GM12878 (cell line): ENCODE measurements around the gene ENPP7. TPM values are rescaled to one million over a fixed set of nuclear protein-coding genes. Genes with fewer than 3 reads are reported as not detected.

Experiments
- ATAC-seq: fragments of 200-7000 bp; cut with Tn5 transposase; 3 replicates; pipeline ENCODE4 v1.9.1; 2020; ENCODE audit warnings: mild to moderate bottlenecking, moderate library complexity
- BruUV-seq: library from RNA; stranded (reverse); fragments of 400-500 nt; replicated peaks from 2 replicates; lab custom pipeline; 2021; lab: Mats Ljungman, UMichigan
- CTCF ChIA-PET: fragments of 300-600 bp; sonication (Branson Sonifier 250); formaldehyde crosslinking; extraction: SDS; loops from one replicate; lab custom pipeline; 2021; ENCODE audit warnings: inconsistent platforms; lab: Yijun Ruan, JAX
- POLR2A ChIA-PET: fragments of 350-600 bp; formaldehyde crosslinking; extraction: SDS; loops from one replicate; lab custom pipeline; 2021; ENCODE audit warnings: inconsistent platforms; lab: Charles Lee
- RAD21 ChIA-PET: fragments of 300-600 bp; sonication (Branson Sonifier 250); formaldehyde crosslinking; loops from one replicate; lab custom pipeline; 2023; ENCODE audit warnings: antibody characterized with exemption; ENCODE audit not compliant: unreplicated experiment; lab: Charles Lee
- SMC1A ChIA-PET: fragments of 300-600 bp; sonication (Branson Sonifier 250); formaldehyde crosslinking; loops from one replicate; lab custom pipeline; 2023; ENCODE audit not compliant: unreplicated experiment, uncharacterized antibody; lab: Charles Lee
- DNase-seq: peaks from one replicate; pipeline ENCODE4 v3.0.0-alpha.2; 2011; ENCODE audit warnings: low read depth, low spot score
- FAIRE-seq: peaks from 3 replicates; lab custom pipeline; 2011; peaks lifted over from hg19 to GRCh38; lab: Jason Lieb, UNC
- H2AFZ ChIP-seq: 2 replicates; pipeline ENCODE4 v1.6.0; 2011; ENCODE audit warnings: low read depth, low read length, control low read depth; ENCODE audit not compliant: control insufficient read depth
- H3K27ac ChIP-seq: 2 replicates; pipeline ENCODE4 v1.5.1; 2011; ENCODE audit warnings: control low read depth; ENCODE audit not compliant: control insufficient read depth, insufficient read depth
- H3K27me3 ChIP-seq, 2 experiments: replicated peaks in 1 of 2; 2 replicates each; pipeline versions ENCODE4 v1.6.0 to v1.6.1; 2011; ENCODE audit warnings: low read length in 1 of 2; ENCODE audit not compliant: control insufficient read depth in 2 of 2, insufficient read depth in 2 of 2
- H3K36me3 ChIP-seq, 2 experiments: 2 replicates each; pipeline ENCODE4 v1.5.1; 2011; ENCODE audit warnings: low read length in 1 of 2; ENCODE audit not compliant: control insufficient read depth in 2 of 2, insufficient read depth in 2 of 2
- H3K4me1 ChIP-seq: 2 replicates; pipeline ENCODE4 v1.6.1; 2011; ENCODE audit warnings: mild to moderate bottlenecking, low read length, moderate library complexity, mixed read lengths; ENCODE audit not compliant: control insufficient read depth, insufficient read depth
- H3K4me2 ChIP-seq: 2 replicates; pipeline ENCODE4 v1.6.0; 2011; ENCODE audit warnings: control low read depth; ENCODE audit not compliant: control insufficient read depth, insufficient read depth
- H3K4me3 ChIP-seq: fragments of 200-600 bp; sonication (generic); 2 replicates; pipeline ENCODE4 v1.5.1; 2016
- H3K79me2 ChIP-seq: 2 replicates; pipeline ENCODE4 v1.6.0; 2011; ENCODE audit warnings: low read length; ENCODE audit not compliant: control insufficient read depth, insufficient read depth
- H3K9ac ChIP-seq: 2 replicates; pipeline ENCODE4 v1.8.0; 2011; ENCODE audit warnings: low read length, control low read depth, mixed read lengths; ENCODE audit not compliant: control insufficient read depth, insufficient read depth
- H3K9me3 ChIP-seq: replicated peaks from 3 replicates; pipeline ENCODE4 v1.5.1; 2011; ENCODE audit warnings: mild to moderate bottlenecking, low read length; ENCODE audit not compliant: control insufficient read depth, insufficient read depth
- H4K20me1 ChIP-seq: 2 replicates; pipeline ENCODE4 v1.6.0; 2011; ENCODE audit not compliant: control insufficient read depth, insufficient read depth
- ATF7 ChIP-seq: fragments of 450-650 bp; IDR thresholded peaks from 2 replicates; pipeline ENCODE4 v1.6.1; 2016; ENCODE audit warnings: low read depth, mild to moderate bottlenecking
- BRCA1 ChIP-seq: IDR thresholded peaks from 2 replicates; pipeline ENCODE4 v1.6.1; 2011; ENCODE audit warnings: low read depth, low read length, improper control_type of control experiment
- CBX5 ChIP-seq: sonication (generic); IDR thresholded peaks from 2 replicates; pipeline ENCODE4 v1.6.1; 2016; ENCODE audit warnings: low read depth, moderate library complexity, mild to moderate bottlenecking, inconsistent platforms
- CEBPB ChIP-seq, 2 experiments: fragments of 150-350 bp in 1 of 2; IDR thresholded peaks; 2 replicates each; pipeline ENCODE4 v1.6.1; 2012 to 2014; ENCODE audit warnings: low read depth in 2 of 2, low read length in 2 of 2, borderline replicate concordance in 1 of 2, inconsistent platforms in 1 of 2
- CHD4 ChIP-seq: fragments of 200-600 bp; sonication (generic); IDR thresholded peaks from 2 replicates; pipeline ENCODE4 v1.6.1; 2016; ENCODE audit warnings: mild to moderate bottlenecking
- EZH2 ChIP-seq: IDR thresholded peaks from 2 replicates; pipeline ENCODE4 v1.6.1; 2012; ENCODE audit warnings: low read depth, mild to moderate bottlenecking, control low read depth, inconsistent platforms, low read length, borderline replicate concordance; ENCODE audit not compliant: control insufficient read depth
- FOS ChIP-seq: IDR thresholded peaks from 3 replicates; pipeline ENCODE4 v1.6.1; 2011; ENCODE audit warnings: borderline replicate concordance; ENCODE audit not compliant: insufficient read length; ENCODE audit errors: extremely low read depth
- FOXK2 ChIP-seq: fragments of 450-650 bp; IDR thresholded peaks from 2 replicates; pipeline ENCODE4 v1.6.1; 2017; ENCODE audit warnings: mild to moderate bottlenecking, moderate library complexity
- FOXM1 ChIP-seq: IDR thresholded peaks from 2 replicates; pipeline ENCODE4 v1.6.1; 2012; ENCODE audit warnings: low read depth, mild to moderate bottlenecking, inconsistent platforms, low read length, moderate library complexity
- GATAD2B ChIP-seq: fragments of 450-650 bp; conservative IDR thresholded peaks from 2 replicates; pipeline ENCODE4 v1.6.1; 2017; ENCODE audit warnings: low read depth, mild to moderate bottlenecking, moderate library complexity
- KDM1A ChIP-seq: fragments of 200-600 bp; sonication (generic); IDR thresholded peaks from 2 replicates; pipeline ENCODE4 v1.6.1; 2016; ENCODE audit warnings: borderline replicate concordance
- NFYB ChIP-seq: IDR thresholded peaks from 2 replicates; pipeline ENCODE4 v1.6.1; 2011; ENCODE audit warnings: low read depth, mild to moderate bottlenecking, low read length, improper control_type of control experiment, moderate library complexity; ENCODE audit not compliant: insufficient read depth
- NR2C1 ChIP-seq: fragments of 450-650 bp; IDR thresholded peaks from 2 replicates; pipeline ENCODE4 v1.6.1; 2017; ENCODE audit warnings: antibody characterized with exemption, mild to moderate bottlenecking, moderate library complexity
- PAX8 ChIP-seq: fragments of 450-650 bp; IDR thresholded peaks from 2 replicates; pipeline ENCODE4 v1.6.1; 2017; ENCODE audit warnings: mild to moderate bottlenecking, moderate library complexity
- POU2F2 ChIP-seq: IDR thresholded peaks from 3 replicates; pipeline ENCODE4 v1.6.1; 2011; ENCODE audit warnings: low read depth, mild to moderate bottlenecking, low read length, borderline replicate concordance
- RCOR1 ChIP-seq: conservative IDR thresholded peaks from 2 replicates; pipeline ENCODE4 v1.6.1; 2012; ENCODE audit warnings: low read depth, low read length, improper control_type of control experiment
- SMAD5 ChIP-seq: IDR thresholded peaks from 2 replicates; pipeline ENCODE4 v1.6.1; 2016; ENCODE audit warnings: antibody characterized with exemption, low read depth
- SPI1 ChIP-seq: IDR thresholded peaks from 2 replicates; pipeline ENCODE4 v1.6.1; 2011; ENCODE audit warnings: low read depth, mild to moderate bottlenecking, low read length, moderate library complexity, borderline replicate concordance; ENCODE audit not compliant: insufficient read depth
- YBX1 ChIP-seq: fragments of 450-650 bp; IDR thresholded peaks from 2 replicates; pipeline ENCODE4 v1.6.1; 2016; ENCODE audit warnings: antibody characterized with exemption
- ZNF217 ChIP-seq: fragments of 450-650 bp; IDR thresholded peaks from 2 replicates; pipeline ENCODE4 v1.6.1; 2017; ENCODE audit warnings: antibody characterized with exemption, mild to moderate bottlenecking
- WGBS: methylation state at CpG from one replicate; pipeline ENCODE4 v1.1.6; 2016; ENCODE audit warnings: low lambda C conversion rate; ENCODE audit not compliant: insufficient replicate concordance, insufficient coverage; ENCODE audit errors: missing lambda C conversion rate; 5-methylcytosine and 5-hydroxymethylcytosine counted together
- in situ Hi-C: fragments of 300-500 bp; cut with MboI; formaldehyde crosslinking; loops from 9 replicates; pipeline ENCODE4 v1.14.3; 2018; ENCODE audit warnings: mixed read lengths
- intact Hi-C: fragments of 100-400 bp; cut with micrococcal nuclease; formaldehyde crosslinking; loops from one replicate; pipeline ENCODE4 v1.14.2; 2022; ENCODE audit not compliant: unreplicated experiment
- polyA plus RNA-seq, 11 experiments: library from polyadenylated mRNA; depleted of rRNA in 4 of 11; unstranded in 6 of 11; stranded (reverse) in 5 of 11; fragments of >200 nt; fragmentation: Nextera tagmentation in 4 of 11; fragmentation: Illumina TruSeq in 1 of 11; extraction: Ambion mirVana in 4 of 11; extraction: Trizol in 1 of 11; gene quantifications; 1 replicate in 1 of 11; 2 replicates in 10 of 11; pipeline versions ENCODE4 v1.2.1 to v1.2.3, GENCODE V29; 2011 to 2016; ENCODE audit warnings: inconsistent platforms in 2 of 11, missing spikeins in 2 of 11, low read depth in 1 of 11
- total RNA-seq, 4 experiments: library from RNA; depleted of rRNA in 3 of 4; stranded (reverse); fragments of >200 nt in 3 of 4; fragmentation: Illumina TruSeq in 1 of 4; extraction: Trizol in 1 of 4; gene quantifications; 2 replicates each; pipeline versions ENCODE4 v1.2.1 to v1.2.3, GENCODE V29; 2013 to 2021
- TF ChIP-seq, protein P1 (sequence below): IDR thresholded peaks from 2 replicates; pipeline ENCODE4 v1.6.1; 2012; ENCODE audit warnings: low read depth, low read length, improper control_type of control experiment
- TF ChIP-seq, protein P2 (sequence below): fragments of 450-650 bp; IDR thresholded peaks from 2 replicates; pipeline ENCODE4 v1.6.1; 2014; ENCODE audit warnings: mild to moderate bottlenecking
- TF ChIP-seq, protein P3 (sequence below): fragments of 450-650 bp; IDR thresholded peaks from 2 replicates; pipeline ENCODE4 v1.6.1; 2017; ENCODE audit warnings: borderline replicate concordance

Gene ENPP7
- total and polyA plus RNA-seq, 10 of the 15 experiments (the other 5 are each of a cell fraction or from before 2014, with no cell fraction given) = 0.04 to 0.41 (median 0.18) TPM; not detected in 1

DNA sequence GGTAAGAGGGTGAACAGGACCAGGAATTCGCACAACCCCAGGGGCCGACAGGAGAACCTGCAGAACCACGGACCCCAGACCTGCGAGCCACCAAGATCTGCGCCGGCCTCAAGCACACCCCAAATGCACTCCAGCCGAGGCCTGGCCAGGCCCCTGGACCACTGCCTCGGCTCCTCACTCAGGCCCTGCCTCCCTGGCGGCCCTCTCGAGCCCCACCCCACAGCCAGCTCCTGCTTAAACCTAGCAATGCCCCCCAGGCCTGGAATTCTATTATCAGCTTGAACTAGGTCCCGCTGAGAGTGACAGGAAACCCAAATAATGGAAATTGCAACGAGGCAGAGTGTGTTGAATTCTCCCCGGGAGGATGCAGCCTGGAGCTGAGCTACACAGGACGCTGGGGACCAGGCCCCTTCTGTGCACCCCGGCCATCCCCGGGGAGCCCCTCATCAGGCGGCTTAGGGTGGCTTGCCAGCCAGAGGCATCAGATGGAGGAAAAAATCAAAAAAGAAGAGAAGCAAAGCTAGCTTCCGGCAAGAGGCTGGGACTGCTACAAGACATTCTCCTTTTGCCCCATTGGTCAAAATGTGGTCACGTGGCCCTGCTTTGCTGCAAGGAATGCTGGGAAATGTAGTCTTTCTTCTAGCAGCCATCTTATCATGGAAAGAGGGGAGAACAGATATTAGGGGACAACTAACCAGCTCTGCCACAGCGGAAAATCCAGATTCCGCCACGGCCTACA lies 2.4 kb upstream of the ENPP7 start:
- peak overlapping the region; percentile 68 for H3K4me2 ChIP-seq
- peak; percentile 84 for ATAC-seq
- intact Hi-C loops = no loop called here
- H3K9me3 ChIP-seq = no peaks in the 10 kb centered on the region
- no peaks in the 10 kb centered on the region; a peak in 1 of 4 replicates for H3K36me3 ChIP-seq
- in situ Hi-C loops = no loop called here
- ChIA-PET RAD21 (no interaction called here), SMC1A (no interaction called here), POLR2A (interaction anchor here (0.6 to 1.3 kb wide), 2 partner anchors 69 to 105 kb away, joined by 3 read pairs; partner anchors contain the start of gene CBX8), CTCF (interaction anchor here (0.7 to 2.7 kb wide), 3 partner anchors 13 to 280 kb away, joined by 3 to 10 read pairs (median 4); no protein-coding TSS in a partner anchor)
- peaks cover 7% of the 10 kb centered on the region for H3K79me2 ChIP-seq
- H3K27me3 ChIP-seq = no peaks in the 10 kb centered on the region
- peak; percentile 99 for FAIRE-seq
- H2AFZ ChIP-seq = peak overlapping the region; percentile 82
- H3K9ac ChIP-seq = peak overlapping the region; percentile 58
- H4K20me1 ChIP-seq = no peaks in the 10 kb centered on the region
- peak overlapping the region; percentile 58; the same call in 1 of the 2 replicates for H3K27ac ChIP-seq
- 47% methylated on average over 21 of the region's 22 CpGs for WGBS
- peaks cover 3% of the 10 kb centered on the region for H3K4me1 ChIP-seq
- BruUV-seq = no TSS peak
- DNase-seq = peak; percentile 86
- peak overlapping the region; percentile 58; the same call in 1 of the 2 replicates for H3K4me3 ChIP-seq
- TF ChIP-seq RCOR1 (no peak), NR2C1 (no peak), BRCA1 (no peak), FOXK2 (no peak), KDM1A (no peak), SPI1 (no peak), PAX8 (no peak), CBX5 (no peak), FOXM1 (no peak), FOS (peak; percentile 35), ZNF217 (no peak), POU2F2 (no peak), CHD4 (no peak), NFYB (peak; percentile 78; the same call in 1 of the 2 replicates), ATF7 (no peak), EZH2 (no peak), GATAD2B (no peak), CEBPB (IDR thresholded peaks at IDR 0.05; ENCODE audit: borderline replicate concordance in 1 of 2, low read depth in 2 of 2, low read length in 2 of 2) (no peak), SMAD5 (no peak), YBX1 (no peak)
- TF ChIP-seq, protein P1, sequence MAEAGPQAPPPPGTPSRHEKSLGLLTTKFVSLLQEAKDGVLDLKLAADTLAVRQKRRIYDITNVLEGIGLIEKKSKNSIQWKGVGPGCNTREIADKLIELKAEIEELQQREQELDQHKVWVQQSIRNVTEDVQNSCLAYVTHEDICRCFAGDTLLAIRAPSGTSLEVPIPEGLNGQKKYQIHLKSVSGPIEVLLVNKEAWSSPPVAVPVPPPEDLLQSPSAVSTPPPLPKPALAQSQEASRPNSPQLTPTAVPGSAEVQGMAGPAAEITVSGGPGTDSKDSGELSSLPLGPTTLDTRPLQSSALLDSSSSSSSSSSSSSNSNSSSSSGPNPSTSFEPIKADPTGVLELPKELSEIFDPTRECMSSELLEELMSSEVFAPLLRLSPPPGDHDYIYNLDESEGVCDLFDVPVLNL = no peak
- TF ChIP-seq, protein P2, sequence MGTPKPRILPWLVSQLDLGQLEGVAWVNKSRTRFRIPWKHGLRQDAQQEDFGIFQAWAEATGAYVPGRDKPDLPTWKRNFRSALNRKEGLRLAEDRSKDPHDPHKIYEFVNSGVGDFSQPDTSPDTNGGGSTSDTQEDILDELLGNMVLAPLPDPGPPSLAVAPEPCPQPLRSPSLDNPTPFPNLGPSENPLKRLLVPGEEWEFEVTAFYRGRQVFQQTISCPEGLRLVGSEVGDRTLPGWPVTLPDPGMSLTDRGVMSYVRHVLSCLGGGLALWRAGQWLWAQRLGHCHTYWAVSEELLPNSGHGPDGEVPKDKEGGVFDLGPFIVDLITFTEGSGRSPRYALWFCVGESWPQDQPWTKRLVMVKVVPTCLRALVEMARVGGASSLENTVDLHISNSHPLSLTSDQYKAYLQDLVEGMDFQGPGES = no peak; the same call in 1 of the 2 replicates
- TF ChIP-seq, protein P3, sequence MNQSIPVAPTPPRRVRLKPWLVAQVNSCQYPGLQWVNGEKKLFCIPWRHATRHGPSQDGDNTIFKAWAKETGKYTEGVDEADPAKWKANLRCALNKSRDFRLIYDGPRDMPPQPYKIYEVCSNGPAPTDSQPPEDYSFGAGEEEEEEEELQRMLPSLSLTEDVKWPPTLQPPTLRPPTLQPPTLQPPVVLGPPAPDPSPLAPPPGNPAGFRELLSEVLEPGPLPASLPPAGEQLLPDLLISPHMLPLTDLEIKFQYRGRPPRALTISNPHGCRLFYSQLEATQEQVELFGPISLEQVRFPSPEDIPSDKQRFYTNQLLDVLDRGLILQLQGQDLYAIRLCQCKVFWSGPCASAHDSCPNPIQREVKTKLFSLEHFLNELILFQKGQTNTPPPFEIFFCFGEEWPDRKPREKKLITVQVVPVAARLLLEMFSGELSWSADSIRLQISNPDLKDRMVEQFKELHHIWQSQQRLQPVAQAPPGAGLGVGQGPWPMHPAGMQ = no peak
